Activated naive CD8-positive, alpha-beta T cell treated with anti-CD3 and anti-CD28 coated beads, Interleukin-2, amount 10 ng/mL, durations not matched to agents 7 days and 5 days (primary cell): ENCODE measurements around the gene ZNF784. TPM values are rescaled to one million over a fixed set of nuclear protein-coding genes. Genes with fewer than 3 reads are reported as not detected.

Experiments used
- ATAC-seq: fragments of 150-1000 bp; cut with Tn5 transposase; one replicate; pipeline ENCODE4 v1.10.0; 2021; ENCODE audit warnings: low read depth, moderate library complexity
- POLR2A ChIA-PET: fragments of 350-600 bp; sonication (Branson Sonifier 250); formaldehyde crosslinking; loops from one replicate; lab custom pipeline; 2021; ENCODE audit warnings: antibody characterized with exemption; lab: Charles Lee
- DNase-seq: peaks from one replicate; pipeline ENCODE4 v3.0.0; 2021
- H3K27ac Mint-ChIP-seq: one replicate; pipeline ENCODE4 v1.8.0; 2022; ENCODE audit warnings: mild to moderate bottlenecking, mixed read lengths
- H3K27me3 Mint-ChIP-seq: one replicate; pipeline ENCODE4 v1.8.0; 2022; ENCODE audit warnings: mild to moderate bottlenecking, moderate library complexity, mixed read lengths
- H3K36me3 Mint-ChIP-seq: one replicate; pipeline ENCODE4 v1.8.0; 2021; ENCODE audit warnings: mild to moderate bottlenecking, mixed read lengths
- H3K4me1 Mint-ChIP-seq: one replicate; pipeline ENCODE4 v1.8.0; 2021; ENCODE audit warnings: mixed read lengths
- H3K4me3 Mint-ChIP-seq: one replicate; pipeline ENCODE4 v1.8.0; 2022; ENCODE audit warnings: mild to moderate bottlenecking, moderate library complexity, mixed read lengths
- H3K9me3 Mint-ChIP-seq: one replicate; pipeline ENCODE4 v1.8.0; 2021; ENCODE audit warnings: mixed read lengths
- total RNA-seq, 2 experiments: library from RNA; stranded (reverse); gene quantifications; one replicate each; pipeline ENCODE4 v1.2.3, GENCODE V29; 2021

The ZNF784 gene
- total RNA-seq, 2 experiments from 2014 or later, result 6.3 to 7.6 TPM

DNA sequence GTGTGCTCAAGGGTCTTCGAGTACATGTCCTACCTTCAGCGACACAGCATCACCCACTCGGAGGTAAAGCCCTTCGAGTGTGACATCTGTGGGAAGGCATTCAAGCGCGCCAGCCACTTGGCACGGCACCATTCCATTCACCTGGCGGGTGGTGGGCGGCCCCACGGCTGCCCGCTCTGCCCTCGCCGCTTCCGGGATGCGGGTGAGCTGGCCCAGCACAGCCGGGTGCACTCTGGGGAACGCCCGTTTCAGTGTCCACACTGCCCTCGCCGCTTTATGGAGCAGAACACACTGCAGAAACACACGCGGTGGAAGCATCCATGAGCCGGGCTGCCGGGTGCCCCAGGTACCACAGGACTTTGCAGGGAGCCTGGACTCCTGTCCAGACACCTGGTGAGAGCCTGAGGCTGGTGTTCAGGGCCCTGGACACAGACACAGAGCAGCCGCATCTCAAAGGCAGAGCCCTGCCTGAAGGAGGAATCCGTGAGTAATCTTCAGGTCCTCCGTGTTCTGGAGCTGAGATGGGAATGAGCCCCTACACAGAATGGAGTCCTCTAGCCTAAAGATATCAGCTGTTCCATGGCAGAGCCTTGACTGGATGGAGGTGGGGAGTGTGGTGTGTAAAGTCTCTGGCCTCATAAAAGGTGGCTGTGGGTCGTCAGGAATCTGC is 20.6 kb upstream of the ZNF784 start:
- no peaks in the 10 kb centered on the region for H3K9me3 Mint-ChIP-seq
- H3K4me3 Mint-ChIP-seq, result peak overlapping the region; percentile 97
- peaks cover 31% of the 10 kb centered on the region for H3K4me1 Mint-ChIP-seq
- no peak for ATAC-seq
- H3K36me3 Mint-ChIP-seq, result peaks cover 8% of the 10 kb centered on the region
- no peaks in the 10 kb centered on the region for H3K27me3 Mint-ChIP-seq
- H3K27ac Mint-ChIP-seq, result peak overlapping the region; percentile 99
- no peak for DNase-seq
- POLR2A ChIA-PET, result interaction anchor here (0.5 kb wide), 1 partner anchor 11 kb away, joined by 3 read pairs; no protein-coding TSS in a partner anchor

DNA sequence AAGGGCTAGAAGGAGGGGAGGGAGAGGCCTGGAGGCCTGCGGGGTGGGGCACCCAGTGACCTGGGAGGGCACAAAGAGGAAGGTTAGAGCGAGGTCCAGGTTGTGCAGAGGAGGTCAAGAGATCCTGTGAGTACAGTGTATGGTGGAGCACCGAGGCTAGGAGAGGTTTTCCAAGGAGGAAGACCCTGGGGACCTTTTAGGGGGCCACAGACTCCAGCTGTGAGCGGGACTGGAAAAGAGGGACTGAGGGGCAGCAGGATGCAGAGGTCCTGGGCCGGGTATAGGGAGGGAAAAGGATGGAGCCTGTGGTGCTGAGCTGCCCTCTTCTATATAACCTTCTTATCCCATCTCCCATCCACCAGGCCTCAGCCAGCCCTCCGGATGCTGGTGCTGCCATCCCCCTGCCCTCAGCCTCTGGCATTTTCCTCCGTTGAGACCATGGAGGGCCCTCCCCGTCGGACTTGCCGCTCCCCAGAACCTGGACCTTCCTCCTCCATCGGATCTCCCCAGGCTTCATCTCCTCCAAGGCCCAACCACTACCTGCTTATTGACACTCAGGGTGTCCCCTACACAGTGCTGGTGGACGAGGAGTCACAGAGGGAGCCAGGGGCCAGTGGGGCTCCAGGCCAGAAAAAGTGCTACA is 19.9 kb upstream of the ZNF784 start:
- Mint-ChIP-seq H3K4me3 (peak overlapping the region; percentile 97), H3K36me3 (peaks cover 5% of the 10 kb centered on the region), H3K4me1 (peaks cover 27% of the 10 kb centered on the region)

DNA sequence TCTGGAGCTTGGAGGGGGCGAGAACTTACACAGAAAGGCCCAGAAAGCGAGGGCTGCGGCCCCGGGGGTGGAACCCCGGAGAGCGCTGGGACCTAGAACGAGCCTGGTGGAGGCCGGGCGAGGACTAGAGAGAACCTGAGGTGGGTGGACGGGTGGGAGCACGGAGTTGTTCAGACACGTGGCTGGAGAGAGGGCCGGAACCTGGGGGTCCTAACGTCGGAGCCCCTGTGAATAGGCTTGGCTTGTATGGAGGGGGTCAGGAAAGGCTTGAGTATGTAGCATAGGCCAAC is 19.5 kb upstream of the ZNF784 start:
- H3K27me3 Mint-ChIP-seq, result no peaks in the 10 kb centered on the region
- no peak for DNase-seq
- ATAC-seq, result no peak
- peak overlapping the region; percentile 99 for H3K27ac Mint-ChIP-seq
- POLR2A ChIA-PET, result interaction anchor here (2.5 kb wide), 1 partner anchor 10 kb away, joined by 20 read pairs; the partner anchor contains the start of gene U2AF2
- H3K4me1 Mint-ChIP-seq, result peaks cover 30% of the 10 kb centered on the region
- peak overlapping the region; percentile 97 for H3K4me3 Mint-ChIP-seq
- H3K9me3 Mint-ChIP-seq, result no peaks in the 10 kb centered on the region
- peaks cover 8% of the 10 kb centered on the region for H3K36me3 Mint-ChIP-seq

More for the DNA sequence above, 19.9 kb upstream of the ZNF784 start:
- Mint-ChIP-seq H3K27me3 (no peaks in the 10 kb centered on the region), H3K27ac (peak overlapping the region; percentile 99), H3K9me3 (no peaks in the 10 kb centered on the region)
- DNase-seq (no peak), ATAC-seq (no peak)
- POLR2A ChIA-PET, result interaction anchor here (2.5 kb wide), 1 partner anchor 10 kb away, joined by 20 read pairs; the partner anchor contains the start of gene U2AF2

DNA sequence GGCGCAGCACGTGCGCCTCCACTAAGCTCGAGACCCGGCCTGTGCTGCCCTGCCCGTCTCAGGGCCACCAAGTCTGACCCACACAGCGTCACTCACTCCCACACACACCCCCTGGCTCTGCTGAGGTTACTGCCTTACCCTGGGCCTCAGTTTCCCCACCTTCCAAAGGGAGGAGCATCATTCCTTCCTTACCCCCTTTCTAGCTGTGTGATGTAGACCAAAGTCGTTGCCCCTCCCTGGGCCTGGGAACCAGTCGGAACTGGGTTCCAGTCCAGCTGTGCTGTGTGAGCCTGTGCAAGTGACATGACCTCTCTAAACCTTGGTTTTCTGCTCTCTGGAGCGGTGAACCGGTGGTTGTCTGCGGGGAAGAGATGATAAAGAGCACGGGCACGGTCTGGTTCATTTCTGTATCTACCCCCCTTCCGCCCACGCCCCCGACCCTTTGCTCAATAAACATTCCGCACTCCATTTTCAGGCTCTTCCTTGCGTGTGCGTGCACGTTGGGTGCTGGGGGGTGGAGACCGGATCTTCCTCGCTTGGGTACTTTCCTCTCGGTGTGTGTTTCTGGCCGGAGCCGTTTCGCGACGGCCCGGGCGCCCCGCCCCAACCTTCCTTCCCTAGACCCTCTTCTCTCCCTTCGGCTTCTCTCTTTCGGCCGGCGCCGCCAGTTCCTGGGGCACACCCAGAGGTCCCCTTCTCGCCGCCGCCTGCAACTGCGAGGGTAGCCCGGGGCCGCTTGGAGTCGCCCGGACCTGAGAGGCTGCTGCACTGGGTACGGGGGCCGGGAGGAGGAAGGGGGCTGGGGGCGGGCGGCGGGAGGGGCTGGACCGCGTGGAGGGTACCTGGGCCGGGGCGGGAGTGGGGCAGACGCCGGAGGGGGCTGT is 18.9 kb upstream of the ZNF784 start, which contains the start of gene ZNF581:
Gene ZNF581, plus strand, starts transcription at position 647 of the 884 bp plus-strand sequence. CDS start 923 bp downstream, outside the sequence.
- Mint-ChIP-seq H3K27ac (peak within 1 kb of the TSS; percentile 99), H3K9me3 (no peaks in the 10 kb centered on the region), H3K27me3 (no peaks in the 10 kb centered on the region), H3K4me3 (peak within 1 kb of the TSS; percentile 97), H3K4me1 (peaks cover 32% of the 10 kb centered on the region), H3K36me3 (peaks cover 8% of the 10 kb centered on the region)
- peak; percentile 46 for ATAC-seq
- peak; percentile 86 for DNase-seq
- POLR2A ChIA-PET, result interaction anchor here (0.8 to 2.5 kb wide), 6 partner anchors 9 to 259 kb away, joined by 4 to 20 read pairs (median 8); partner anchors contain the start of genes FIZ1, TMEM238, U2AF2 and ZNF524

DNA sequence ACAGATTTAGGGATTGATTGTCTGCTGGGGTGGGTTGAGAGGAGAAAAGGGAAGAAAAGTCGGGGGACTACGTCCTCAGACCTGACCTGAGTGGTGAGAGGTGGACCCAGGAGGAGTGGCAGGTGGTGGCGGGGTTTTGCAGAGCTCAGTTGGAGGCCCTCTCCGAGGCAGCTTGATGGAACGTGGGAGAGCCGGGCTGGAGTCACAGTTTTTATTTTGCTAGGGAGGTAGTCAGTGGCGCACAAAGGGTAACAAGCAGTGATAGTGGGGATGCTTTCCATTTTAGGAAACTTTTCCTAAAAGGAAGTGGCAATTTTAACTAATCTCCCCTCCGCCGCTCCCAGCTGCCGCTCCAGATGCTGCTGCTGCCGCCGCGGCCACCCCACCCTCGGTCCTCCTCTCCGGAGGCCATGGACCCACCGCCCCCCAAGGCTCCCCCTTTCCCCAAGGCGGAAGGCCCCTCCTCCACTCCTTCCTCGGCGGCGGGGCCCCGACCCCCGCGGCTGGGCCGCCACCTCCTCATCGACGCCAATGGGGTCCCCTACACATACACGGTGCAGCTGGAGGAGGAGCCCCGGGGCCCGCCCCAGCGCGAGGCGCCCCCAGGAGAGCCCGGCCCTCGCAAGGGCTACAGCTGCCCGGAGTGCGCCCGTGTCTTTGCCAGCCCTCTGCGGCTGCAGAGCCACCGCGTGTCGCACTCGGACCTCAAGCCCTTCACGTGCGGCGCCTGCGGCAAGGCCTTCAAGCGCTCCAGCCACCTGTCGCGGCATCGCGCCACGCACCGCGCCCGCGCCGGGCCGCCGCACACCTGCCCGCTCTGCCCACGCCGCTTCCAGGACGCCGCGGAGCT is 18.0 kb upstream of the ZNF784 start:
- peak; percentile 13 for ATAC-seq
- Mint-ChIP-seq H3K27me3 (no peaks in the 10 kb centered on the region), H3K36me3 (peaks cover 13% of the 10 kb centered on the region), H3K4me1 (peaks cover 38% of the 10 kb centered on the region), H3K4me3 (peak overlapping the region; percentile 97), H3K9me3 (no peaks in the 10 kb centered on the region), H3K27ac (peak overlapping the region; percentile 99)
- POLR2A ChIA-PET, result interaction anchor here (0.8 to 2.5 kb wide), 7 partner anchors 8 to 258 kb away, joined by 4 to 20 read pairs (median 7); partner anchors contain the start of genes FIZ1, TMEM238, U2AF2 and ZNF524
- peak; percentile 56 for DNase-seq

DNA sequence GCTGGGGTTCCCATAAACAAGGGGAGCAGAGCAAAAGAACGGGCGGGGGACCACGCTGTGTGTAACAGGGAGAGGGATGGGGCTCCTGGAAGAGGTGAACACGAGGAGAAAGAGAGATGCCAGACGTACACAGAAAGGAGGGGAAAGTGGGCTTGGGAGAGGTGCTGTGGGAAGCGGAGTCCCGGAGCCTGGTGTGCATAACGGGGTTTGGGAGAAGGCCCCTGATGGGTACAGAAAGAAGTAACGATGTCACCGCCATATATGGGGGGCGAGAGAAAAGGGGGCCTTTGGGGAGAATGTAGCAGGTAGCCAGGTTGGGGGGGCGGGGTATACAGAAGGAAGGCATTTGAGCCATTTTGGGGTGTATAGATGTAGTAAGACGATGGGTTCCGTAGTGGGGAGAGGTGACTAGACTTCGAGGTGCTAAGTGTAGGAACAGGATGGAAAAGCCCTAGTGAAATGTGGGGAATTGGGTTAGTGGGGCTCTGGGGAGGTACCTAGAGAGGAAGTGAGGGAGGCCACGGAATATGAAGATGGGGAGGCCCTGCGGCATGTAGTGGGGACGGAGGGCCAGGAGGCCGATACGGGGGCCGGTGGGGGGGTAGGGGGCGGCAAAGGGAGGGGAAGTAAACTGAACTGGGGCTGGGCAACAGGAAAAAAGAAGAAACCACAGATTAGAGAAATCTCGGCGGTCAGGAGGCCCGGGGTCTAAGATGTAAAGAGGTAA is 17.2 kb upstream of the ZNF784 start:
- POLR2A ChIA-PET, result interaction anchor here (1.0 to 2.5 kb wide), 4 partner anchors 9 to 42 kb away, joined by 4 to 20 read pairs (median 8); partner anchors contain the start of genes FIZ1, U2AF2 and ZNF524
- no peaks in the 10 kb centered on the region for H3K9me3 Mint-ChIP-seq
- H3K4me3 Mint-ChIP-seq, result peak overlapping the region; percentile 97
- H3K4me1 Mint-ChIP-seq, result peaks cover 35% of the 10 kb centered on the region
- H3K36me3 Mint-ChIP-seq, result peaks cover 13% of the 10 kb centered on the region
- no peak for DNase-seq
- no peaks in the 10 kb centered on the region for H3K27me3 Mint-ChIP-seq
- H3K27ac Mint-ChIP-seq, result peak overlapping the region; percentile 97
- no peak for ATAC-seq

DNA sequence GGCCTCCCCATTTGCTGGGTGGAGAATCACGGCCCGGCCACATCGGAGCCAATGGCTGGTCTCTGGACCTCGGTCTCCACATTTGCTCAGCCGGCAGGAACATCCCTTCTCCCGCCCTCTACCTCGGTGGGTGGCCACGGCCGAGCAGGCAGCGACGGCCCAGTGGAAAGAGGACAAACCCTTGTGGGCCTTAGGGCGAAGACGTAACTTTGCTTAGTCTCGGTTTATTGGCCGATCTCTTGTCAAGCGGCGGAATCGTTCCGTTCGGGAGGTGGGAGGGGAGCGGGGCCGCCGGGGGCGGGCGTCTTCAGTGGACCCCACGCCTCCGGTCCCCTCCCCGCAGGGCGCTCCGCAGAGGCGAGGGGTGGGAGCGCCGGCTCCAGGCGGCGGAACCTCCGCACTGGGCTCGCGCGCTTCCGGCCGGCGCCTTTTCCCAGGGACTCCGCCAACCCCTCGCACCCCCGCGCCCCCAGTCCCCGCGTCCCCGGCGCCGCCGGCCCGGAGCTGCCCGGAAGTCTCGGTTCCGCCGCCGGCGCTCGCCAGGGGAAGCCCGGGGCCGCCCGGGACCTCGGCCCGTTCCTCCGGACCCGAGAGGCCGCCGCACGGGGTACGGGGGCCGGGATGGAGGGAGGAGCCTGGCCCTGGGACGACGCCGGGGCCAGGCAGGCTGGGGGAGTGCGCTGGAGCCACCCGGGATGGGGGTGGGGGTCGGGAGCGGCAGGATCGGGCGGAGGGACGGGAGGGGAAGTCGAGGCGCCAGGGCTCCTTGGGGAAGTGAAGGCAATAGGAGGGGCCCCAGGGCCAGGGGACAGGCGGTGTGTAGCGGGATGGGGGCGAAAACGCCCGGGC is 16.4 kb upstream of the ZNF784 start, which contains the start of gene ZNF580:
Gene ZNF580, plus strand, starts transcription at position 426 of the 849 bp plus-strand sequence. CDS start 1,507 bp downstream, outside the sequence.
- Mint-ChIP-seq H3K36me3 (peaks cover 19% of the 10 kb centered on the region), H3K27ac (peak within 1 kb of the TSS; percentile 97), H3K4me1 (peaks cover 43% of the 10 kb centered on the region), H3K27me3 (no peaks in the 10 kb centered on the region), H3K9me3 (no peaks in the 10 kb centered on the region), H3K4me3 (peak within 1 kb of the TSS; percentile 97)
- peak; percentile 80 for DNase-seq
- POLR2A ChIA-PET, result no interaction called here
- ATAC-seq, result peak; percentile 35

DNA sequence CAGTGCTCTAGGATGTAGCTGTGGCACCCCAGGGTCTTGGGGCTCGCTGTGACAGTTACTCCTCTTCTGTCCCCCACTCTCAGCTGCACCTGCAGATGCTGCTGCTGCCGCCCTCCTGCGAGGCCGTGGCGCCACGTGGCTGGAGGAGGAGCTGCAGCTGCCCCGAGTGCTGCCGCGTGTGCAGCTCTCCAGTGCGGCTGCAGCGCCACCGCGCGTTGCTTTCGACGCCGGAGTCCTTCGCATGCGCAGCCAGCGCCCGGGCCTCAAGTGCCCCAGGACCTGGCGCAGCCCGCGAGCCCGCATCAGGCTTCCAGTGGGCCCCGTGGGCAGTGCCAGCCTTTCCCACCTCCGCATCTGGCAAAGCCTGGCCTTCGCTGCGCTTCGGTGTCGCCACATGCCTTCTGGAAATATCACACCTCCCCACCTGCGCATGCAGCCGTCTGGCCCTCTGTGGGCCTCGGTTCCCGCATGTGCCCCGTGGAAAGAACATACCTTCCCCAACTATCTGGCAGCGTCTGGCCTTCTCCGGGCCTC is 15.7 kb upstream of the ZNF784 start:
- H3K36me3 Mint-ChIP-seq, result peaks cover 17% of the 10 kb centered on the region
- ATAC-seq (peak; percentile 21), DNase-seq (peak; percentile 77)
- peak overlapping the region; percentile 83 for H3K27ac Mint-ChIP-seq
- POLR2A ChIA-PET, result interaction anchor here (1.8 kb wide), 1 partner anchor 14 kb away, joined by 4 read pairs; the partner anchor contains the start of gene U2AF2
- H3K27me3 Mint-ChIP-seq, result no peaks in the 10 kb centered on the region
- peak overlapping the region; percentile 71 for H3K4me3 Mint-ChIP-seq
- no peaks in the 10 kb centered on the region for H3K9me3 Mint-ChIP-seq
- peaks cover 48% of the 10 kb centered on the region for H3K4me1 Mint-ChIP-seq

DNA sequence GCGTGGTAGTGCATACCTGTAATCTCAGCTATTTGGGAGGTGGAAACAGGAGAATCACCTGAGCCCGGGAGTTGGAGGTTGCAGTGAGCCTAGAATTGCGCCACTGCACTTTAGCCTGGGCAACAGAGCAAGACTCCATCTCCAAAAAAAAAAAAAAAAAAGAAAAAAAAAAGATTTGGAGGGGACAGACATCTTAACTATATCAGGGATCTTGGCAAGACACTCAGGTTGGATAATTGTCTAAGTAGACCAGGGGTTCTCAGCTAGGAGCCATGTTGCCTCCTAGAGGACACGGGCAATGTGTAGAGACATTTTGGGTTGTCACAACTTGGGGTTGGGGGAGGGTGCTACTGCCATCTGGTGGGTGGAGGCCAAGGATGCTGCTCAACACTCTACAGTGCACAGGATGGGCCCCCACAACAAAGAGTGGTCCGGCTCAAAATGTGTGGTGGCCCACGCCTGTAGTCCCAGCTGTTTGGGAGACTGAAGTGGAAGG is 14.5 kb upstream of the ZNF784 start:
- Mint-ChIP-seq H3K9me3 (no peaks in the 10 kb centered on the region), H3K27me3 (no peaks in the 10 kb centered on the region), H3K4me3 (peak overlapping the region; percentile 55), H3K4me1 (peaks cover 48% of the 10 kb centered on the region), H3K27ac (peak overlapping the region; percentile 83), H3K36me3 (peaks cover 22% of the 10 kb centered on the region)
- POLR2A ChIA-PET, result interaction anchor here (0.7 to 1.8 kb wide), 6 partner anchors 16 to 1481 kb away, joined by 3 to 6 read pairs (median 4); partner anchors contain the start of genes U2AF2 and ZNF865
- ATAC-seq (peak; percentile 9), DNase-seq (peak; percentile 64)

DNA sequence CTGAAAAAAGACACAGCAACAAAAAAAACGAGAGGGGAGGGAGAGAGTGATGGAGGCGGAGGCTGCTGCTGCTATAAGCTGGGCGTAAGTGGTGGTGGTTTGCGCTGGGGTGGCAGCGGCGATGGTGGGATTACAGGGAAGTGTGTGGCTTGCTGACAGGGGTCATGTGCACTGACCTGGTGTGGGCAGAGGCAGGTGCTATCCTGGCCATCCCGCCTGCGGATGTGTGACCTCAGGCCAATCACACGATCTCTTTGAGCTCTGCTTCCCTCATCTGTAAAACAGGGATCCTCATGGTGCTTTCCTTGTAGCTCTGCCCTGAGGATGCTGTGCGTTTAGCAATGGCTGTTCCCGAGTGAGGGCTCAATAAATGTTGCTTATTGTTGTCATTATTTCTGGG is 13.2 kb upstream of the ZNF784 start:
- POLR2A ChIA-PET, result interaction anchor here (0.7 to 3.8 kb wide), 5 partner anchors 10 to 1272 kb away, joined by 3 to 13 read pairs (median 3); partner anchors contain the start of genes LAIR1, U2AF2 and ZNF784
- H3K27me3 Mint-ChIP-seq, result no peaks in the 10 kb centered on the region
- no peak overlapping the region for H3K27ac Mint-ChIP-seq
- H3K9me3 Mint-ChIP-seq, result no peaks in the 10 kb centered on the region
- ATAC-seq (no peak), DNase-seq (no peak)
- peaks cover 41% of the 10 kb centered on the region for H3K4me1 Mint-ChIP-seq
- no peak overlapping the region for H3K4me3 Mint-ChIP-seq
- H3K36me3 Mint-ChIP-seq, result peaks cover 21% of the 10 kb centered on the region
